SK-N-SH (cell line): ENCODE results near the gene GRB2. TPM values are rescaled to one million over a fixed set of nuclear protein-coding genes. Genes with fewer than 3 reads are reported as not detected.
"Not testable (repeated sequence)": the region's sequence is repeated elsewhere in the genome, so short reads cannot be mapped to it uniquely, and the experiment has no call there.

Source experiments
- CTCF ChIA-PET: fragments of 300-600, 350-600 bp; formaldehyde crosslinking; extraction: SDS; loops from one replicate; lab custom pipeline; 2021; lab: Yijun Ruan, JAX
- POLR2A ChIA-PET: fragments of 350-600 bp; sonication (Branson Sonifier 250); formaldehyde crosslinking; extraction: SDS; loops from one replicate; lab custom pipeline; 2020; ENCODE audit warnings: antibody characterized with exemption, inconsistent platforms; lab: Yijun Ruan, JAX
- DNase-seq: peaks from one replicate; pipeline ENCODE4 v3.0.0; 2012
- H2AFZ ChIP-seq: fragments of 200-600 bp; sonication (generic); 2 replicates; pipeline ENCODE4 v1.8.1; 2016; ENCODE audit warnings: antibody characterized with exemption, mild to moderate bottlenecking, low read depth
- H3F3A ChIP-seq: fragments of 200-600 bp; sonication (generic); replicated peaks from 2 replicates; pipeline ENCODE3; 2016; ENCODE audit warnings: antibody characterized with exemption, mild to moderate bottlenecking; ENCODE audit not compliant: insufficient read depth
- H3K27ac ChIP-seq, 2 experiments: fragments of 200-500 bp in 1 of 2; fragments of 200-600 bp in 1 of 2; sonication (Bioruptor generic) in 1 of 2; sonication (generic), shearing (Covaris generic) in 1 of 2; 2 replicates each; pipeline versions ENCODE4 v1.5.1 to v1.6.1; 2014 to 2016; ENCODE audit warnings: low read depth in 2 of 2, inconsistent platforms in 1 of 2, low read length in 1 of 2, mild to moderate bottlenecking in 1 of 2, mixed read lengths in 1 of 2
- H3K27me3 ChIP-seq: fragments of 200-600 bp; sonication (generic), shearing (Covaris generic); 2 replicates; pipeline ENCODE4 v1.6.1; 2016; ENCODE audit warnings: mixed run types; ENCODE audit not compliant: insufficient read depth
- H3K36me3 ChIP-seq, 2 experiments: fragments of 200-500 bp in 1 of 2; fragments of 200-600 bp in 1 of 2; sonication (Bioruptor generic) in 1 of 2; sonication (generic) in 1 of 2; replicated peaks in 1 of 2; 2 replicates each; pipeline versions ENCODE3 to v1.5.1; 2014 to 2016; ENCODE audit warnings: low read length in 1 of 2, mild to moderate bottlenecking in 1 of 2; ENCODE audit not compliant: insufficient read depth in 2 of 2, control insufficient read depth in 1 of 2
- H3K4me1 ChIP-seq, 2 experiments: fragments of 200-500 bp in 1 of 2; fragments of 200-600 bp in 1 of 2; sonication (Bioruptor generic) in 1 of 2; sonication (generic), shearing (Covaris generic) in 1 of 2; 2 replicates each; pipeline versions ENCODE4 v1.5.1 to v1.6.1; 2014 to 2016; ENCODE audit warnings: low read depth in 1 of 2, low read length in 1 of 2, mixed run types in 1 of 2; ENCODE audit not compliant: insufficient read depth in 2 of 2, control insufficient read depth in 1 of 2
- H3K4me2 ChIP-seq: fragments of 200-600 bp; sonication (generic), shearing (Covaris generic); 2 replicates; pipeline ENCODE4 v1.6.1; 2017; ENCODE audit warnings: mixed run types
- H3K4me3 ChIP-seq, 2 experiments: fragments of 200-500 bp in 1 of 2; fragments of 200-600 bp in 1 of 2; sonication (Bioruptor generic) in 1 of 2; sonication (generic), shearing (Covaris generic) in 1 of 2; 2 replicates each; pipeline versions ENCODE4 v1.5.1 to v1.8.1; 2014 to 2016; ENCODE audit warnings: low read depth in 2 of 2, inconsistent platforms in 1 of 2, low read length in 1 of 2, mild to moderate bottlenecking in 1 of 2, mixed read lengths in 1 of 2, moderate library complexity in 1 of 2
- H3K79me2 ChIP-seq: fragments of 200-600 bp; sonication (generic); 2 replicates; pipeline ENCODE4 v1.8.1; 2017; ENCODE audit warnings: mild to moderate bottlenecking; ENCODE audit not compliant: insufficient read depth
- H3K9ac ChIP-seq: fragments of 200-600 bp; sonication (generic); 2 replicates; pipeline ENCODE4 v1.6.1; 2017; ENCODE audit warnings: mixed run types
- H3K9me2 ChIP-seq: fragments of 200-600 bp; sonication (generic); 2 replicates; pipeline ENCODE4 v1.6.1; 2017; ENCODE audit warnings: mixed run types
- H3K9me3 ChIP-seq: fragments of 200-600 bp; sonication (generic); 2 replicates; pipeline ENCODE4 v1.6.1; 2017; ENCODE audit warnings: mixed run types, mild to moderate bottlenecking, moderate library complexity
- H4K20me1 ChIP-seq: fragments of 200-600 bp; sonication (generic); 2 replicates; pipeline ENCODE4 v1.6.1; 2017; ENCODE audit warnings: mild to moderate bottlenecking, mixed run types; ENCODE audit not compliant: insufficient read depth
- ELF1 ChIP-seq: IDR thresholded peaks from 2 replicates; pipeline ENCODE4 v1.4.0; 2012
- MAX ChIP-seq: IDR thresholded peaks from 2 replicates; pipeline ENCODE4 v1.4.0; 2012; ENCODE audit warnings: low read depth
- SIN3A ChIP-seq: IDR thresholded peaks from 2 replicates; pipeline ENCODE4 v1.6.1; 2012; ENCODE audit warnings: low read depth, mild to moderate bottlenecking, low read length, moderate library complexity, borderline replicate concordance
- TEAD4 ChIP-seq: IDR thresholded peaks from 2 replicates; pipeline ENCODE4 v1.4.0; 2012; ENCODE audit warnings: mild to moderate bottlenecking, borderline replicate concordance; ENCODE audit not compliant: insufficient read depth
- WGBS: methylation state at CpG from one replicate; pipeline ENCODE4 v1.1.6; 2017; ENCODE audit warnings: low lambda C conversion rate; 5-methylcytosine and 5-hydroxymethylcytosine counted together
- polyA plus RNA-seq, 3 experiments: library from polyadenylated mRNA; depleted of rRNA; stranded (reverse); fragments of >200 nt; gene quantifications; 2 replicates each; pipeline ENCODE4 v1.2.3, GENCODE V29; 2012

Gene GRB2
- polyA plus RNA-seq, 1 of the 3 experiments (the other 2 are of a cell fraction) = 89.6 TPM

- H3K27me3 ChIP-seq, H3K27ac ChIP-seq, H2AFZ ChIP-seq, H3K9ac ChIP-seq, H3K4me2 ChIP-seq, H3K4me1 ChIP-seq, H3F3A ChIP-seq, H3K9me2 ChIP-seq, H3K36me3 ChIP-seq, POLR2A ChIA-PET, H3K79me2 ChIP-seq, H3K9me3 ChIP-seq, H3K4me3 ChIP-seq, H4K20me1 ChIP-seq, DNase-seq: not testable (repeated sequence)
- CTCF ChIA-PET = interaction anchor here (0.6 to 2.2 kb wide), 7 partner anchors 9 to 313 kb away, joined by 3 to 7 read pairs (median 4); partner anchors contain the start of gene SMIM5
- 80% methylated on average over 6 of the region's 6 CpGs for WGBS
Measured at GRCh38 chr17:75434433-75434832, 29.0 kb upstream of the GRB2 start.

- Histone ChIP-seq H3K36me3 (no peaks in the 10 kb centered on the region), H3K27ac (no peak overlapping the region), H3K27me3 (no peaks in the 10 kb centered on the region), H2AFZ (no peak overlapping the region), H3K4me1 (no peaks in the 10 kb centered on the region; a peak in 1 of 4 replicates), H3K4me3 (no peak overlapping the region), H3K79me2 (no peaks in the 10 kb centered on the region), H3K4me2 (no peak overlapping the region), H3F3A (no peaks in the 10 kb centered on the region), H3K9ac (no peak overlapping the region), H4K20me1 (no peaks in the 10 kb centered on the region), H3K9me3 (no peaks in the 10 kb centered on the region), H3K9me2 (no peaks in the 10 kb centered on the region)
- no peak for DNase-seq
- ChIA-PET POLR2A (interaction anchor here (0.8 kb wide), 1 partner anchor 178 kb away, joined by 3 read pairs; no protein-coding TSS in a partner anchor), CTCF (interaction anchor here (0.6 to 4.3 kb wide), 7 partner anchors 21 to 472 kb away, joined by 3 to 18 read pairs (median 3); partner anchors contain the start of genes LLGL2, SMIM5 and TSEN54)
- WGBS = 71% methylated on average over 6 of the region's 6 CpGs
- TF ChIP-seq ELF1 (no peak), MAX (no peak)
Measured at GRCh38 chr17:75433218-75433783, 27.8 kb upstream of the GRB2 start.

- CTCF ChIA-PET = interaction anchor here (0.8 to 4.6 kb wide), 10 partner anchors 13 to 317 kb away, joined by 3 to 19 read pairs (median 7); partner anchors contain the start of genes SMIM5 and TSEN54
- Histone ChIP-seq H3K4me2 (no peak overlapping the region), H3K27me3 (no peaks in the 10 kb centered on the region), H3K9me3 (no peaks in the 10 kb centered on the region), H4K20me1 (no peaks in the 10 kb centered on the region), H3K4me3 (no peak overlapping the region), H2AFZ (peak overlapping the region; percentile 54), H3F3A (peaks cover 5% of the 10 kb centered on the region), H3K27ac (no peak overlapping the region), H3K36me3 (no peaks in the 10 kb centered on the region), H3K4me1 (no peaks in the 10 kb centered on the region; a peak in 1 of 4 replicates)
- 65% methylated on average over 11 of the region's 11 CpGs for WGBS
- no peak for TF ChIP-seq SIN3A
- TF ChIP-seq TEAD4 = peak; percentile 73
- TF ChIP-seq, all 33 proteins: peak for 1
- no peak overlapping the region for H3K9ac ChIP-seq
- POLR2A ChIA-PET = no interaction called here
- no peaks in the 10 kb centered on the region for H3K9me2 ChIP-seq
- DNase-seq = no peak
- no peaks in the 10 kb centered on the region for H3K79me2 ChIP-seq
Measured at GRCh38 chr17:75430159-75430974, 24.9 kb upstream of the GRB2 start.
